Activated T-cell treated with anti-CD3 and anti-CD28 coated beads for 4 hours (primary cell): ENCODE results near the gene TENM3.

ENCODE experiments used
- DNase-seq: peaks from one replicate; pipeline ENCODE4 v3.0.0-alpha.2; 2020

TENM3 gene

GRCh38 chr4:182643801-182644682 is 400.8 kb downstream of the TENM3 start:
- no peak for DNase-seq

DNA sequence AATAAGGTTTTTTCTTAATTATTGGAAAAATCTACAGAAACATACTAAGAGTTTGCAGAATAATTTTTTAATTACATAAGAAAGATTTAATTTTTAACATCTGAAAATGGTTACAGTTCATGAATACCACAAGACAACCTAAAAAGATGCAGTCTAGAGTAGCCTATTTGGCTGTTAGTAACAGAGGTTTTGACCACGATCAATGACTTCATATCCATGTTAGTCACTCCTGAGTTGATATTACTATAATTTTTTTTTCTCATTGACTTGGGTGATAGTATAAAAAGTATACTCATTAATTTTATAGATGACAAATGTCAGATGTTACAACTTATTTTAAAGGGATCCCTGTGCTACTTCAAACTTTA is 401.5 kb downstream of the TENM3 start:
- no peak for DNase-seq

DNA sequence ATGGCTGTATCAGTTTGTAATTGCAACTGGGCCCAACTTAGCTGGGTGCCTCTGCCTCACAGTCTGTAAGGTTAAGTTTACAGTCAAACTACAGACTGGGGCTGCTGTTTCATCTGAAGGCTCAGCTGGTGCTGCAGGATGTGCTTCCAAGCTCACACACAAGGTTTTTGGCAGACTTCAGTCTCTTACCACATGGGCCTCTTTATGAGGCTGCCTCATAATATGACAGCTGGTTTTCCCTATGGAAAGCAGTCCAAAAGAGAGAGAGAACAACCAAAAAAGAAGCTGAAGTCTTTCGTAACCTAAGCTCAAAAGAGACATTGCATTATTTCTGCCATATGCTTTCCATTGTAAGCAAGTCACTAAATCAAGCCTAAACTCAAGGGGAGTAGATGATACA is 402.3 kb downstream of the TENM3 start:
- no peak for DNase-seq

DNA sequence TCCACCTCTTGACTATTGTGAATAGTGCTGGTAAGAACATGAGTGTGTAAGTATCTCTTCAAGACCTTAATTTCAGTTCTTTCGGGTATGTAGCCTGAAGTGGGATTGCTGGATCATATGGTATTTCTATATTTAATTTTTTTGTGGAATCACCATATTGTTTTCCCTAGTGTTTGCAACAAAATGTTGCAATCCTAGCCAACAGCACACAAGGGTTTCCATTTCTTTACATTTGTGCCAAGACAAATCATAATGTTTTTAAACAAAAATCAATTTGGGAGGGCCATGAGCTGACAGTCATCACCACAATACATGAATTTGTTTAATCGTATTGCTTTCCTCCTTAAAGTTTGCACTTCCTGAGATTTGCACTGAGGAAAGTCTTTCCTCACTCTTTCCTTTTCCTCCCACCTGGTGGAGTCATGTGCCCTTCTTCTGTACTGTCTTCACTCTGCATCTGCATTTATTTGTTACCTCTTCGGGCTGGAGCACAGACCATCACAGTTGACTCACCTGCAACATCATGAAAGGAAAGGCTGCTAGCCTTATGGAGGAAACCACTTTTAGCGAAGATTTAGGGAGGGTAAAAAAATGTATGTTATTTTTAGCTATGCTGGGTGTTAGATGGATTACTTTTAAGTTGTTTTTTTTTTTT is 404.6 kb downstream of the TENM3 start:
- no peak for DNase-seq

- no peak for DNase-seq
These were observed 405.6 kb downstream of the TENM3 start for GRCh38 chr4:182648766-182649165.

GRCh38 chr4:182649698-182650477 is 406.7 kb downstream of the TENM3 start:
- DNase-seq: no peak

GRCh38 chr4:182653596-182653995 is 410.4 kb downstream of the TENM3 start:
- DNase-seq: no peak

- DNase-seq: no peak
These were observed 412.1 kb downstream of the TENM3 start for GRCh38 chr4:182655340-182655739.

- DNase-seq: no peak
These were observed 419.3 kb downstream of the TENM3 start for GRCh38 chr4:182662551-182662950.

DNA sequence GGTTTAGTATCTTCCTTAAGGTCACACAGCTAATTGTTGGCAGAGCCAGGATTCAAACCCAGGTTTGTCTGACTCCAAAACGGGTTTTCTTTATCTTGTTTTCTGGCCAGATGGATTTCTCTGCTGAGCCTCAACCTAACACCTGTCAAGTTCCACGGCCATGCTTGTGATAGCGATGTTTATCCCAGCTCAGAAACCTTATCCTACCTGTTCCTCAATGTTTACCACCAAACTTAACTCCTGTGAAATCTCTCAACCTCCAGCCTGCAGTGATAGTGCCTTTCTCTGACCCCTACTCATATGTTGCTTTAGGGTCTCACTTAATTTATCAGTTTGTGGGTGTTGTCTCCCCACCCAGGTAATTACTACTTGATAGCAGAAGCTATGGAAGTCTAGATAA is 428.0 kb downstream of the TENM3 start:
- DNase-seq: no peak

DNA sequence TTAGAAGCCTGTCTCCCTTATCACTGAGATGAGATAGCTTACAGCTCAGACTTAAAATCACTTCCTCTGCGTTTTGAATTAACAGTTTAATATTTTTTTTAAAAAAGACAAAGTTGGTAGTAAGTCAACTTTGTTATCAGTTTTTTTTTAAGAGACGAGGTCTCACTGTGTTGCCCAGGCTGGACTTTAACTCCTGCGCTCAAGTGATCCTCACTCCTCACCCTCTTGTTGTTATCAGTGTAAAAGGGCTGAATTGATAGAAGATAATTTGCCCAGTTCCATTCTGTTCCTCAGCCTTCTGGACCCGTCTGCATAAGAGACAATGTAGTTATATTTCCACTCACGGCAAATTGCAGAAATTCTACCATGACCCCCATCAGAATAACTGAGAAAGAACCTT is 428.5 kb downstream of the TENM3 start:
- no peak for DNase-seq

- DNase-seq: no peak
These were observed 435.4 kb downstream of the TENM3 start for GRCh38 chr4:182678590-182678989.

DNA sequence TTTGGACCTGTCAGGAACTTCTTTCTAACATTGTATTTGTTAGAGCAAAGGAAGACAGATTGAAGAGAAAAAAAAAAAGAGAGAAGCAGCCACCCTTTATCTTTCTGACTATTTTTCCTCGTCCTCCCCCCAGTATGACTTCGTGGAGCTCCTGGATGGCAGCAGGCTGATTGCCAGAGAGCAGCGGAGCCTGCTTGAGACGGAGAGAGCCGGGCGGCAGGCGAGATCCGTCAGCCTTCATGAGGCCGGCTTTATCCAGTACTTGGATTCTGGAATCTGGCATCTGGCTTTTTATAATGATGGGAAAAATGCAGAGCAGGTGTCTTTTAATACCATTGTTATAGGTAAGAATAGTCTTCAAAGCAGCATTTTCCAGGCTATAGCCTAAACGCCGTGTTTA is 436.3 kb downstream of the TENM3 start:
- DNase-seq: no peak

DNA sequence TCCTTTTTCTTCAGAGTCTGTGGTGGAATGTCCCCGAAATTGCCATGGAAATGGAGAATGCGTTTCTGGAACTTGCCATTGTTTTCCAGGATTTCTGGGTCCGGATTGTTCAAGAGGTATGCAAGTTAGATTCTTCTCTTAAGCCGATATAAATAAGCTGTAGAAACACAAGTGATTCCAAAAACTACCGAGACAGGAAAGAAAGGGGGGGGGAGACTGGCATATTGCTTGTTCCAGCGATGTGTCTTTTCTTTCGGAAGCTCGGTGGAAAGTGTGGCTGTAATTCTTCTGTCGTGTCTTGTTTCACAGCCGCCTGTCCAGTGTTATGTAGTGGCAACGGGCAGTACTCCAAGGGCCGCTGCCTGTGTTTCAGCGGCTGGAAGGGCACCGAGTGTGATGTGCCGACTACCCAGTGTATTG is 437.0 kb downstream of the TENM3 start:
- DNase-seq: no peak

DNA sequence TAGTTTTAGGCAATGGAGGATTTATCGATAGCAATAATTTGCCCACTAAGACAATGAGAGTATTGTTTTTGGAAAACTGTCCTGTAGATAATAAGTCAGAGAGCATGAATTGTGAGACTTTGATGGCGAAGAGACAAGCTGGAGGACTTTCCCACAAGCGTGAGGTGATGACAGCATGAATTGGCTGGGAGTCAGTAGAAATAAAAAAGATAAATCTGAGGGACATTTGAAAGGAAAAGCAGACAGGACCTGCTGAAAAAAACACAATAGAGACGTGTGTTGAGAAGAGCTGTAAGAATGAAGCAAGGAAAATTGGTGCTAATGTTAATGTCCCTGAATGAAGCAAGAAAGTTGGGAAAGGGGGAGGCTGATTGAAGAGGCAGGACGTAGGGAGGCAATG is 440.5 kb downstream of the TENM3 start:
- DNase-seq: no peak

DNA sequence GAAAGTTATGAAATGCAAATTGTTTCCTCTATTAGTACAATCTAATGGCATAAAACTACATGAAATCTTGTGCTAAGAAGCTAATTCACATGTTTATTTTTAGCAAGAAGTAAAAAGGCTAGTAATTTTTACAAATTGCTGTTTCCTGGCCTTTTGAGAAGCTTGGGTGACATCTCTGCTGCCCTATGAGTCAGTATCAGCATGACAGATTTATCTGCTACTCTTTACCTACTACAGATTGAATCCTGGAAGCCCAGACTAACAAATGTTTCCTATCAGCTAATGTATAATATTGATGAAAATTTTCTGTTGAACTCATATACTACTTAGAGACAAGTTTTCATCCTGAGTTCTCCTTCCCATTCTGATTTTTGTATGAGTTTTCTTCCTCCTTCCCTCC is 441.6 kb downstream of the TENM3 start:
- no peak for DNase-seq

DNA sequence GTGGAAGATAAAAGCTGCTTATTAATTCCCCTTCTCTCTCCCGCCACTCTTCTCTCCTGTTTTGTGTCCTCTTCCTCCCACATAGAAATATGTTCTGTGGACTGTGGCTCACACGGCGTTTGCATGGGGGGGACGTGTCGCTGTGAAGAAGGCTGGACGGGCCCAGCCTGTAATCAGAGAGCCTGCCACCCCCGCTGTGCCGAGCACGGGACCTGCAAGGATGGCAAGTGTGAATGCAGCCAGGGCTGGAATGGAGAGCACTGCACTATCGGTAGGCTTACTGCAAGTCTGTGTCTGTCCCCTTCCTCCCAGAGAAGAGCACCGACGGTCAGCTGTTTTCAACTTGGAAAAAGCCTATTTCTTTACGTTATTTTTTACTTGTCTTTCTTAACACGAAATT is 444.9 kb downstream of the TENM3 start:
- DNase-seq: no peak

- no peak for DNase-seq
These were observed 451.3 kb downstream of the TENM3 start for GRCh38 chr4:182694551-182694950.

- no peak for DNase-seq
These were observed 451.8 kb downstream of the TENM3 start for GRCh38 chr4:182695009-182695408.

DNA sequence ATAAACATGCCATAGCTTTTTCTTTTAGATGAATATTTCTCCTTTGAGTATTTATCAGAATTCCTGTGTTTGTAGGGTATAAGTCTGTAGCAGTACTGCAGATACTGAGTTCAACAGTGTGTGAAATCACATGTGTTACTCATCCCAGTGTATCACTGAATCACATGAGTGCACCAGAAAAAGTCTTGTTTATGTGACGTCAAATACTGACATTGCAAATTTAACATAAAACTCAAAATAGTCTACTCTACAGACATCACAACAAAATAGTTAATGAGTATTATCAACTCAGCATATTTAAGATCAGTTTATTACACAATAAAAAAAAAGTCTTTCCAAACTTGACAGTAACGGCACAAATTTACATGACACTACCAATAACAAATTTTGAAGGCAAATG is 452.6 kb downstream of the TENM3 start:
- DNase-seq: no peak

GRCh38 chr4:182697094-182697493 is 453.9 kb downstream of the TENM3 start:
- no peak for DNase-seq

- DNase-seq: no peak
These were observed 455.0 kb downstream of the TENM3 start for GRCh38 chr4:182698212-182698611.

GRCh38 chr4:182699201-182699600 is 456.0 kb downstream of the TENM3 start:
- no peak for DNase-seq

DNA sequence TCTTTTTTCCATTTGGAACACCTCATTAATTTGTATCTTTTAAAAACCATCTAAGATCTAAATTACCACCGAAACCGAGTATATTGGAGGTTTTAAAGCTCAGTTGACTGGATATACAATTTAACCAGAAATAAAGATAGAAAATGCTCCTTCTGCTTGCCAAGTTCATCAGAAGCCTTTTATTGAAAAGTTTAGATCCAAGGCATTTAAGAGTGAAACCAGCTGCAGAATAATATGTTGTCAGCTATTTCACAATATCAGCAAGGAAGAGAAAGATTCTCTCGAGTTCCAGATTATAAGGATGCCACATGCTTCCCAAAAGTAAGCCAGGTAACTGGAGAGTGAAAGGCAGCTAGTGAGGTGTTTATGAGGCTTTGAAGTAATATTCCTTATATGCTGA is 456.6 kb downstream of the TENM3 start:
- DNase-seq: no peak
